ENCODE measurements around the gene SATB1.

SATB1 gene

GRCh38 chr3:18370672-18371071 lies 54.5 kb downstream of the SATB1 start:
- TF ChIP-seq ZNF274 (IDR thresholded peaks at IDR 0.05; ENCODE audit: low read depth, low read length) = no peak
- H3K4me3 ChIP-seq (ENCODE audit: low read length) = no peak overlapping the region

GRCh38 chr3:18369551-18370185 lies 55.5 kb downstream of the SATB1 start:
- no peak overlapping the region for H3K4me3 ChIP-seq (ENCODE audit: low read length)
- TF ChIP-seq ZNF274 (IDR thresholded peaks at IDR 0.05; ENCODE audit: low read depth, low read length) = no peak

GRCh38 chr3:18366258-18366657 lies 58.9 kb downstream of the SATB1 start:
- H3K4me3 ChIP-seq (ENCODE audit: low read length) = no peak overlapping the region
- TF ChIP-seq ZNF274 (IDR thresholded peaks at IDR 0.05; ENCODE audit: low read depth, low read length) = no peak

GRCh38 chr3:18363338-18363737 lies 61.8 kb downstream of the SATB1 start:
- H3K4me3 ChIP-seq (ENCODE audit: low read length) = no peak overlapping the region
- no peak for TF ChIP-seq ZNF274 (IDR thresholded peaks at IDR 0.05; ENCODE audit: low read depth, low read length)

- no peak for TF ChIP-seq ZNF274 (IDR thresholded peaks at IDR 0.05; ENCODE audit: low read depth, low read length)
- H3K4me3 ChIP-seq (ENCODE audit: low read length) = no peak overlapping the region
These were observed 67.4 kb downstream of the SATB1 start for GRCh38 chr3:18357747-18358146.

- H3K4me3 ChIP-seq (ENCODE audit: low read length) = no peak overlapping the region
- TF ChIP-seq ZNF274 (IDR thresholded peaks at IDR 0.05; ENCODE audit: low read depth, low read length) = no peak
These were observed 69.3 kb downstream of the SATB1 start for GRCh38 chr3:18355832-18356231.

GRCh38 chr3:18354701-18355100 lies 70.4 kb downstream of the SATB1 start:
- TF ChIP-seq ZNF274 (IDR thresholded peaks at IDR 0.05; ENCODE audit: low read depth, low read length) = no peak
- H3K4me3 ChIP-seq (ENCODE audit: low read length) = no peak overlapping the region

GRCh38 chr3:18351823-18352744 lies 73.1 kb downstream of the SATB1 start:
- no peak for TF ChIP-seq ZNF274 (IDR thresholded peaks at IDR 0.05; ENCODE audit: low read depth, low read length)
- no peak overlapping the region for H3K4me3 ChIP-seq (ENCODE audit: low read length)

GRCh38 chr3:18351069-18351628 lies 74.0 kb downstream of the SATB1 start:
- H3K4me3 ChIP-seq (ENCODE audit: low read length) = no peak overlapping the region
- TF ChIP-seq ZNF274 (IDR thresholded peaks at IDR 0.05; ENCODE audit: low read depth, low read length) = no peak

GRCh38 chr3:18349197-18349798 lies 75.8 kb downstream of the SATB1 start:
- TF ChIP-seq ZNF274 (IDR thresholded peaks at IDR 0.05; ENCODE audit: low read depth, low read length) = no peak

GRCh38 chr3:18346097-18346496 lies 79.0 kb downstream of the SATB1 start:
- H3K4me3 ChIP-seq (ENCODE audit: low read length) = no peak overlapping the region

More at GRCh38 chr3:18349197-18349798, 75.8 kb downstream of the SATB1 start:
- no peak overlapping the region for H3K4me3 ChIP-seq (ENCODE audit: low read length)

GRCh38 chr3:18345015-18345367 lies 80.1 kb downstream of the SATB1 start:
- no peak overlapping the region for H3K4me3 ChIP-seq (ENCODE audit: low read length)

More at GRCh38 chr3:18346097-18346496, 79.0 kb downstream of the SATB1 start:
- TF ChIP-seq ZNF274 (IDR thresholded peaks at IDR 0.05; ENCODE audit: low read depth, low read length) = no peak

GRCh38 chr3:18344306-18345014 lies 80.7 kb downstream of the SATB1 start:
- H3K4me3 ChIP-seq (ENCODE audit: low read length) = no peak overlapping the region
- TF ChIP-seq ZNF274 (IDR thresholded peaks at IDR 0.05; ENCODE audit: low read depth, low read length) = no peak

More at GRCh38 chr3:18345015-18345367, 80.1 kb downstream of the SATB1 start:
- TF ChIP-seq ZNF274 (IDR thresholded peaks at IDR 0.05; ENCODE audit: low read depth, low read length) = no peak

- no peak overlapping the region for H3K4me3 ChIP-seq (ENCODE audit: low read length)
- no peak for TF ChIP-seq ZNF274 (IDR thresholded peaks at IDR 0.05; ENCODE audit: low read depth, low read length)
These were observed 81.3 kb downstream of the SATB1 start for GRCh38 chr3:18343809-18344208.
